ENCODE data around the gene NEDD4L. TPM values are rescaled to one million over a fixed set of nuclear protein-coding genes. Genes with fewer than 3 reads are reported as not detected.

Gene NEDD4L
- total and polyA plus RNA-seq, 2 donors (not counting 1 experiment from before 2014, with no cell fraction given): 10.3 to 25.7 TPM

DNA sequence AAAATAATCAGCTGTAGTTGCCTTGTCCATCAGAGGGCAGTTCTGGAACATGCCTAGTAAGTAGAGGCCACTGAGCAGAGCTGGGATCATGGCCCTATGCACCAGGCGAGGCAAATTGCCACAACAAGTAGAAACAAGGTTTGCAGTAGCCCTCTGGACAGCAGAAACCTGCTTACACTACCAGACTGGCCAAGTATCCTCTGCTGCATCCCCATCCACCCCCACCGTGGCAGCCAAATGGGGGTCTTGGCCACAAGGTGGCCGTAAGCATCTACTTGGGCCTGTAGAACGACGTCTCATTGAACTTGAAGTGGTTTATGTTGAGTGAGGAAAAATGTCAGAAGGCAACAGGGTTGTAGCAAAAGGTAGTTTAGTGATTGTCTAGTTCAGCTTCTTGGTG is 343.7 kb downstream of the NEDD4L start:
- H3K27ac Mint-ChIP-seq: no peak overlapping the region
- Histone ChIP-seq H3K27ac (ENCODE audit: low read length in 2 of 2) (no peak overlapping the region), H3K4me3 (ENCODE audit: control extremely low read depth in 1 of 5, extremely low read depth in 1 of 5, insufficient read depth in 1 of 5, low read depth in 2 of 5, low read length in 4 of 5) (no peak overlapping the region), H3K9me3 (ENCODE audit: control extremely low read depth in 1 of 3, control insufficient read depth in 2 of 3, insufficient read depth in 1 of 3, low read length in 2 of 3) (no peaks in the 10 kb centered on the region), H3K4me1 (ENCODE audit: control insufficient read depth in 2 of 2, insufficient read depth in 2 of 2, low read length in 2 of 2) (no peaks in the 10 kb centered on the region), H4K20me1 (ENCODE audit: control insufficient read depth, insufficient read depth, low read length, poor library complexity, severe bottlenecking) (no peaks in the 10 kb centered on the region), H3K79me2 (ENCODE audit: control insufficient read depth, insufficient read depth, low read length) (no peaks in the 10 kb centered on the region), H3K27me3 (replicated peaks in 1 of 4; ENCODE audit: control extremely low read depth in 1 of 4, control insufficient read depth in 3 of 4, insufficient read depth in 4 of 4, low read length in 3 of 4) (no peaks in the 10 kb centered on the region), H3K4me2 (replicated peaks; ENCODE audit: low read depth, low read length, poor library complexity, severe bottlenecking) (no peak overlapping the region), H3K36me3 (replicated peaks in 1 of 2; ENCODE audit: control extremely low read depth in 1 of 2, control insufficient read depth in 1 of 2, extremely low read depth in 1 of 2, insufficient read depth in 2 of 2, low read length in 1 of 2) (peaks cover 0 to 9% of the 10 kb centered on the region in 2 experiments), H3K9ac (ENCODE audit: low read length) (no peak overlapping the region), H2AFZ (ENCODE audit: insufficient read depth, low read depth, low read length, poor library complexity, severe bottlenecking) (no peak overlapping the region)
- no peak for ATAC-seq (ENCODE audit: low read depth)
- no peaks in the 10 kb centered on the region for H3K27me3 Mint-ChIP-seq
- 100% methylated on average over 4 of the region's 5 CpGs for WGBS (ENCODE audit: insufficient coverage)
- ChIA-PET POLR2A (no interaction called here), CTCF (no interaction called here)
- no peaks in the 10 kb centered on the region for H3K9me3 Mint-ChIP-seq (ENCODE audit: insufficient read depth)
- no peak overlapping the region for H3K4me3 Mint-ChIP-seq
- TF ChIP-seq, protein P1, sequence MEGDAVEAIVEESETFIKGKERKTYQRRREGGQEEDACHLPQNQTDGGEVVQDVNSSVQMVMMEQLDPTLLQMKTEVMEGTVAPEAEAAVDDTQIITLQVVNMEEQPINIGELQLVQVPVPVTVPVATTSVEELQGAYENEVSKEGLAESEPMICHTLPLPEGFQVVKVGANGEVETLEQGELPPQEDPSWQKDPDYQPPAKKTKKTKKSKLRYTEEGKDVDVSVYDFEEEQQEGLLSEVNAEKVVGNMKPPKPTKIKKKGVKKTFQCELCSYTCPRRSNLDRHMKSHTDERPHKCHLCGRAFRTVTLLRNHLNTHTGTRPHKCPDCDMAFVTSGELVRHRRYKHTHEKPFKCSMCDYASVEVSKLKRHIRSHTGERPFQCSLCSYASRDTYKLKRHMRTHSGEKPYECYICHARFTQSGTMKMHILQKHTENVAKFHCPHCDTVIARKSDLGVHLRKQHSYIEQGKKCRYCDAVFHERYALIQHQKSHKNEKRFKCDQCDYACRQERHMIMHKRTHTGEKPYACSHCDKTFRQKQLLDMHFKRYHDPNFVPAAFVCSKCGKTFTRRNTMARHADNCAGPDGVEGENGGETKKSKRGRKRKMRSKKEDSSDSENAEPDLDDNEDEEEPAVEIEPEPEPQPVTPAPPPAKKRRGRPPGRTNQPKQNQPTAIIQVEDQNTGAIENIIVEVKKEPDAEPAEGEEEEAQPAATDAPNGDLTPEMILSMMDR (IDR thresholded peaks at IDR 0.05): no peak
- no peak for TF ChIP-seq EZH2 (IDR thresholded peaks at IDR 0.05; ENCODE audit: borderline replicate concordance, insufficient read depth, low read depth, low read length, poor library complexity, severe bottlenecking)
- intact Hi-C loops (cut with micrococcal nuclease): no loop called here
- no peak for DNase-seq
- H3K4me1 Mint-ChIP-seq: no peaks in the 10 kb centered on the region

DNA sequence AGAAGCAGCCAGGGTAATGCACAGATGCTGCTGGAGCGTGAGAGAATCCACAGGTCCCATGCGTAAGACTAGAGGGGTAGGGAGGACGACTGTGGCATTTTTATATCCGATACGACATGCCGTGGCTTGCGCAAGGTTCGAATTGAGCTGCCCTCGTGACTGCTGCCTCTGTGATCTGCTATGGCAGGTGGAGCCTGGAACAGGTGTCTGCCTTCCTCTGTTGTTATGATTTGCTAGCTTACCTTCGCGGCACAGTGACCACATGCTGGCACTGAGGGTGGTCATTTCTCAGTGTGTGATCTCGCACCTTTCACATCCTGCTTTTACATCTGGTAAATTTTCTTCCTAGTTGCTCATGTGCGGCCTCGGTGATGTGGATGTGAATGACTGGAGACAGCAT is 344.7 kb downstream of the NEDD4L start:
- H3K4me1 Mint-ChIP-seq: no peaks in the 10 kb centered on the region
- H3K27ac ChIP-seq (ENCODE audit: low read length in 2 of 2): no peak overlapping the region
- no peaks in the 10 kb centered on the region for H3K27me3 Mint-ChIP-seq
- ATAC-seq (ENCODE audit: low read depth) (no peak), DNase-seq (no peak)
- peaks cover 0 to 9% of the 10 kb centered on the region in 2 experiments for H3K36me3 ChIP-seq (replicated peaks in 1 of 2; ENCODE audit: control extremely low read depth in 1 of 2, control insufficient read depth in 1 of 2, extremely low read depth in 1 of 2, insufficient read depth in 2 of 2, low read length in 1 of 2)
- no peak overlapping the region for H2AFZ ChIP-seq (ENCODE audit: insufficient read depth, low read depth, low read length, poor library complexity, severe bottlenecking)
- H3K27ac Mint-ChIP-seq: no peak overlapping the region
- no peaks in the 10 kb centered on the region for H3K9me3 Mint-ChIP-seq (ENCODE audit: insufficient read depth)
- POLR2A ChIA-PET: no interaction called here
- no peaks in the 10 kb centered on the region for H3K4me1 ChIP-seq (ENCODE audit: control insufficient read depth in 2 of 2, insufficient read depth in 2 of 2, low read length in 2 of 2)
- intact Hi-C loops (cut with micrococcal nuclease): no loop called here
- H3K9ac ChIP-seq (ENCODE audit: low read length): no peak overlapping the region
- H3K4me3 ChIP-seq (ENCODE audit: control extremely low read depth in 1 of 5, extremely low read depth in 1 of 5, insufficient read depth in 1 of 5, low read depth in 2 of 5, low read length in 4 of 5): no peak overlapping the region
- no peaks in the 10 kb centered on the region for H3K9me3 ChIP-seq (ENCODE audit: control extremely low read depth in 1 of 3, control insufficient read depth in 2 of 3, insufficient read depth in 1 of 3, low read length in 2 of 3)
- H3K27me3 ChIP-seq (replicated peaks in 1 of 4; ENCODE audit: control extremely low read depth in 1 of 4, control insufficient read depth in 3 of 4, insufficient read depth in 4 of 4, low read length in 3 of 4): no peaks in the 10 kb centered on the region
- WGBS (ENCODE audit: insufficient coverage): 94% methylated on average over 12 of the region's 14 CpGs
- CTCF ChIA-PET: interaction anchor here (0.6 kb wide), 1 partner anchor 946 kb away, joined by 3 read pairs; no protein-coding TSS in a partner anchor
- no peaks in the 10 kb centered on the region for H3K79me2 ChIP-seq (ENCODE audit: control insufficient read depth, insufficient read depth, low read length)
- no peak overlapping the region for H3K4me3 Mint-ChIP-seq
- H4K20me1 ChIP-seq (ENCODE audit: control insufficient read depth, insufficient read depth, low read length, poor library complexity, severe bottlenecking): no peaks in the 10 kb centered on the region
- H3K4me2 ChIP-seq (replicated peaks; ENCODE audit: low read depth, low read length, poor library complexity, severe bottlenecking): no peak overlapping the region
- TF ChIP-seq, protein P1 (IDR thresholded peaks at IDR 0.05): no peak
- TF ChIP-seq EZH2 (IDR thresholded peaks at IDR 0.05; ENCODE audit: borderline replicate concordance, insufficient read depth, low read depth, low read length, poor library complexity, severe bottlenecking): no peak

All from B cell (primary cell).